Measurements from ENCODE around the gene TALDO1.

Gene TALDO1

GRCh38 chr11:705646-706438 is 41.4 kb upstream of the TALDO1 start, which contains the start of gene EPS8L2:
Gene EPS8L2 (plus strand): TSS chr11:706231. CDS start chr11:709408, 3,177 bp downstream.
- Histone ChIP-seq H3K27me3 (ENCODE audit: control insufficient read depth, insufficient read depth, low read length) (peaks cover 8% of the 10 kb centered on the region), H3K27ac (ENCODE audit: low read length) (no peak within 1 kb of the TSS), H3K9ac (ENCODE audit: low read length) (no peak within 1 kb of the TSS), H3K36me3 (ENCODE audit: control insufficient read depth, low read depth, low read length) (no peaks in the 10 kb centered on the region), H3K9me3 (ENCODE audit: control insufficient read depth, low read depth, low read length) (no peaks in the 10 kb centered on the region), H3K4me3 (ENCODE audit: low read length) (peak within 1 kb of the TSS; percentile 32), H3K4me1 (ENCODE audit: control insufficient read depth, low read depth, low read length) (peaks cover 7% of the 10 kb centered on the region)

GRCh38 chr11:706439-706956 is 40.8 kb upstream of the TALDO1 start:
- no peaks in the 10 kb centered on the region for H3K9me3 ChIP-seq (ENCODE audit: control insufficient read depth, low read depth, low read length)
- peaks cover 7% of the 10 kb centered on the region for H3K4me1 ChIP-seq (ENCODE audit: control insufficient read depth, low read depth, low read length)
- H3K9ac ChIP-seq (ENCODE audit: low read length): no peak overlapping the region
- H3K27ac ChIP-seq (ENCODE audit: low read length): no peak overlapping the region
- H3K27me3 ChIP-seq (ENCODE audit: control insufficient read depth, insufficient read depth, low read length): peaks cover 8% of the 10 kb centered on the region
- peak overlapping the region; percentile 32 for H3K4me3 ChIP-seq (ENCODE audit: low read length)
- H3K36me3 ChIP-seq (ENCODE audit: control insufficient read depth, low read depth, low read length): no peaks in the 10 kb centered on the region

GRCh38 chr11:706957-707816 is 40.1 kb upstream of the TALDO1 start:
- peaks cover 8% of the 10 kb centered on the region for H3K27me3 ChIP-seq (ENCODE audit: control insufficient read depth, insufficient read depth, low read length)
- no peak overlapping the region for H3K9ac ChIP-seq (ENCODE audit: low read length)
- no peaks in the 10 kb centered on the region for H3K36me3 ChIP-seq (ENCODE audit: control insufficient read depth, low read depth, low read length)
- H3K4me3 ChIP-seq (ENCODE audit: low read length): peak overlapping the region; percentile 32
- H3K4me1 ChIP-seq (ENCODE audit: control insufficient read depth, low read depth, low read length): peaks cover 7% of the 10 kb centered on the region
- H3K9me3 ChIP-seq (ENCODE audit: control insufficient read depth, low read depth, low read length): no peaks in the 10 kb centered on the region
- no peak overlapping the region for H3K27ac ChIP-seq (ENCODE audit: low read length)

GRCh38 chr11:707817-708420 is 39.3 kb upstream of the TALDO1 start:
- Histone ChIP-seq H3K9ac (ENCODE audit: low read length) (no peak overlapping the region), H3K4me1 (ENCODE audit: control insufficient read depth, low read depth, low read length) (peaks cover 7% of the 10 kb centered on the region), H3K4me3 (ENCODE audit: low read length) (no peak overlapping the region), H3K36me3 (ENCODE audit: control insufficient read depth, low read depth, low read length) (no peaks in the 10 kb centered on the region), H3K9me3 (ENCODE audit: control insufficient read depth, low read depth, low read length) (no peaks in the 10 kb centered on the region), H3K27ac (ENCODE audit: low read length) (no peak overlapping the region), H3K27me3 (ENCODE audit: control insufficient read depth, insufficient read depth, low read length) (peaks cover 8% of the 10 kb centered on the region)

GRCh38 chr11:708511-708910 is 38.8 kb upstream of the TALDO1 start:
- H3K27ac ChIP-seq (ENCODE audit: low read length): no peak overlapping the region

GRCh38 chr11:709109-709997 is 37.9 kb upstream of the TALDO1 start:
- H3K9me3 ChIP-seq (ENCODE audit: control insufficient read depth, low read depth, low read length): no peaks in the 10 kb centered on the region
- peaks cover 7% of the 10 kb centered on the region for H3K4me1 ChIP-seq (ENCODE audit: control insufficient read depth, low read depth, low read length)
- H3K27me3 ChIP-seq (ENCODE audit: control insufficient read depth, insufficient read depth, low read length): peaks cover 8% of the 10 kb centered on the region
- no peak overlapping the region for H3K4me3 ChIP-seq (ENCODE audit: low read length)
- no peaks in the 10 kb centered on the region for H3K36me3 ChIP-seq (ENCODE audit: control insufficient read depth, low read depth, low read length)
- no peak overlapping the region for H3K9ac ChIP-seq (ENCODE audit: low read length)
- no peak overlapping the region for H3K27ac ChIP-seq (ENCODE audit: low read length)

More at GRCh38 chr11:708511-708910, 38.8 kb upstream of the TALDO1 start:
- H3K27me3 ChIP-seq (ENCODE audit: control insufficient read depth, insufficient read depth, low read length): peaks cover 8% of the 10 kb centered on the region
- H3K9me3 ChIP-seq (ENCODE audit: control insufficient read depth, low read depth, low read length): no peaks in the 10 kb centered on the region
- no peaks in the 10 kb centered on the region for H3K36me3 ChIP-seq (ENCODE audit: control insufficient read depth, low read depth, low read length)
- no peak overlapping the region for H3K4me3 ChIP-seq (ENCODE audit: low read length)
- H3K4me1 ChIP-seq (ENCODE audit: control insufficient read depth, low read depth, low read length): peaks cover 7% of the 10 kb centered on the region
- H3K9ac ChIP-seq (ENCODE audit: low read length): no peak overlapping the region

GRCh38 chr11:714436-714835 is 32.8 kb upstream of the TALDO1 start:
- Histone ChIP-seq H3K27me3 (ENCODE audit: control insufficient read depth, insufficient read depth, low read length) (peaks cover 2% of the 10 kb centered on the region), H3K4me1 (ENCODE audit: control insufficient read depth, low read depth, low read length) (no peaks in the 10 kb centered on the region), H3K9me3 (ENCODE audit: control insufficient read depth, low read depth, low read length) (no peaks in the 10 kb centered on the region), H3K9ac (ENCODE audit: low read length) (no peak overlapping the region), H3K27ac (ENCODE audit: low read length) (no peak overlapping the region), H3K4me3 (ENCODE audit: low read length) (no peak overlapping the region), H3K36me3 (ENCODE audit: control insufficient read depth, low read depth, low read length) (no peaks in the 10 kb centered on the region)

GRCh38 chr11:719214-720016 is 27.8 kb upstream of the TALDO1 start:
- Histone ChIP-seq H3K27me3 (ENCODE audit: control insufficient read depth, insufficient read depth, low read length) (peaks cover 24% of the 10 kb centered on the region), H3K4me1 (ENCODE audit: control insufficient read depth, low read depth, low read length) (no peaks in the 10 kb centered on the region), H3K9ac (ENCODE audit: low read length) (no peak overlapping the region), H3K9me3 (ENCODE audit: control insufficient read depth, low read depth, low read length) (no peaks in the 10 kb centered on the region), H3K36me3 (ENCODE audit: control insufficient read depth, low read depth, low read length) (no peaks in the 10 kb centered on the region), H3K27ac (ENCODE audit: low read length) (no peak overlapping the region), H3K4me3 (ENCODE audit: low read length) (no peak overlapping the region)

GRCh38 chr11:720017-720641 is 27.1 kb upstream of the TALDO1 start:
- peaks cover 31% of the 10 kb centered on the region for H3K27me3 ChIP-seq (ENCODE audit: control insufficient read depth, insufficient read depth, low read length)
- H3K4me1 ChIP-seq (ENCODE audit: control insufficient read depth, low read depth, low read length): no peaks in the 10 kb centered on the region
- no peaks in the 10 kb centered on the region for H3K36me3 ChIP-seq (ENCODE audit: control insufficient read depth, low read depth, low read length)
- no peak overlapping the region for H3K27ac ChIP-seq (ENCODE audit: low read length)
- no peak overlapping the region for H3K9ac ChIP-seq (ENCODE audit: low read length)
- H3K4me3 ChIP-seq (ENCODE audit: low read length): peak overlapping the region; percentile 2
- H3K9me3 ChIP-seq (ENCODE audit: control insufficient read depth, low read depth, low read length): no peaks in the 10 kb centered on the region

Data from iPS-18a (cell line).